Uterus (tissue), 4 donors: ENCODE measurements around the gene TASP1. TPM values are rescaled to one million over a fixed set of nuclear protein-coding genes. Genes with fewer than 3 reads are reported as not detected.
"Not testable (repeated sequence)": the region's sequence is repeated elsewhere in the genome, so short reads cannot be mapped to it uniquely, and the experiment has no call there.

ENCODE experiments used
- DNase-seq, 2 donors: peaks; one replicate each; pipeline ENCODE4 v3.0.0-alpha.2; 2019 to 2020
- H3K27ac ChIP-seq, 2 donors: fragments of 200-600 bp; sonication (generic); 1 replicate in 1 of 2; 2 replicates in 1 of 2; pipeline ENCODE4 v1.5.1; 2016 to 2018
- H3K27me3 ChIP-seq, 2 donors: fragments of 200-600 bp; sonication (generic); one replicate each; pipeline ENCODE4 v1.5.1; 2018 to 2019; ENCODE audit warnings: control low read depth in 1 of 2
- H3K36me3 ChIP-seq, 2 donors: fragments of 200-600 bp; sonication (generic); one replicate each; pipeline ENCODE4 v1.5.1; 2019; ENCODE audit warnings: control low read depth in 1 of 2
- H3K4me1 ChIP-seq, 2 donors: fragments of 200-600 bp; sonication (generic); one replicate each; pipeline ENCODE4 v1.5.1; 2018 to 2019; ENCODE audit warnings: control low read depth in 1 of 2
- H3K4me3 ChIP-seq, 2 donors: fragments of 200-600 bp; sonication (generic); 1 replicate in 1 of 2; 2 replicates in 1 of 2; pipeline ENCODE4 v1.5.1; 2018 to 2019; ENCODE audit warnings: mild to moderate bottlenecking in 1 of 2
- H3K9me3 ChIP-seq, 2 donors: fragments of 200-600 bp; sonication (generic); one replicate each; pipeline ENCODE4 v1.5.1; 2019; ENCODE audit warnings: control low read depth in 1 of 2
- CTCF ChIP-seq, 4 experiments: fragments of 200-600 bp in 2 of 4; fragments of 450-650 bp in 2 of 4; sonication (generic) in 2 of 4; IDR thresholded peaks; one replicate each; pipeline ENCODE4 v1.5.1; 2016 to 2019; ENCODE audit warnings: antibody characterized with exemption in 4 of 4, mild to moderate bottlenecking in 2 of 4, moderate library complexity in 1 of 4
- POLR2A ChIP-seq, 2 donors: fragments of 450-650 bp; IDR thresholded peaks; one replicate each; pipeline ENCODE4 v1.6.1; 2016; ENCODE audit warnings: antibody characterized with exemption in 2 of 2, mild to moderate bottlenecking in 1 of 2, moderate library complexity in 1 of 2
- intact Hi-C: fragments of 100-400 bp; cut with DNase I; formaldehyde crosslinking; loops from one replicate; pipeline ENCODE4 v1.15.1; 2023; ENCODE audit warnings: low total_unique reads
- total RNA-seq, 4 donors: library from RNA; depleted of rRNA in 3 of 4; stranded (reverse); fragments of >200 nt in 3 of 4; gene quantifications; one replicate each; pipeline versions ENCODE4 v1.1.0 to v1.2.4, GENCODE V29; 2014 to 2023
- donor health status: DM: yes; HTN: yes; CAD: no.

Gene TASP1
- total RNA-seq, 4 donors from 2014 or later, result 1.3 to 34.4 (median 24.4) TPM

- H3K4me3 ChIP-seq, result no peak overlapping the region
- H3K9me3 ChIP-seq, result no peaks in the 10 kb centered on the region
- no peaks in the 10 kb centered on the region for H3K27me3 ChIP-seq
- H3K4me1 ChIP-seq, result peaks cover 0 to 6% of the 10 kb centered on the region in 2 donors
- no peaks in the 10 kb centered on the region for H3K36me3 ChIP-seq
- no peak for TF ChIP-seq CTCF (IDR thresholded peaks at IDR 0.05)
- TF ChIP-seq POLR2A (IDR thresholded peaks at IDR 0.05), result no peak
- no peak for DNase-seq
- no peak overlapping the region for H3K27ac ChIP-seq
- intact Hi-C loops, result no loop called here
Measured at GRCh38 chr20:13611611-13612125, 27.1 kb downstream of the TASP1 start.

- Histone ChIP-seq H3K9me3 (no peaks in the 10 kb centered on the region), H3K27me3 (no peaks in the 10 kb centered on the region), H3K36me3 (no peaks in the 10 kb centered on the region), H3K4me3 (no peak overlapping the region), H3K4me1 (peaks cover 0 to 6% of the 10 kb centered on the region in 2 donors), H3K27ac (no peak overlapping the region)
- intact Hi-C loops, result no loop called here
- TF ChIP-seq CTCF (IDR thresholded peaks at IDR 0.05), result no peak
- TF ChIP-seq POLR2A (IDR thresholded peaks at IDR 0.05), result no peak
- no peak for DNase-seq
Measured at GRCh38 chr20:13610184-13610583, 28.5 kb downstream of the TASP1 start.

DNA sequence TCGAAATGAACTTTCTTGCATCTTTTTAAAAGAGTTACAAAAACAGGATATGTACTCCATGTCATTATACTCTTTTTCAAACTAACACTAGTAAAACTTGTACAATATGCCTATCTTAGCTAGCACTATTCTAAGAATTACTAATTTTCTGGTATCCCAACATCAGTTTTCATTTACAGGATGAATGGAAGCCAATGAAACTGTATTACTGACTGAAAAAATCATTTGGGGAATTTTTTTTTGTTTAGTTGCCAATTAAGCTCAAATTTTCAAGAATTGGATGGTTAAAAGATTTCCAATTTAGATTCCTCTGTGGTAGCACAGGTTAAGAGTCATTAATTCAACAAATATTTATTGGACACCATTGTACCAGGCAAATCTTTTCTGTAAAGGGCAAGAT lies 30.7 kb downstream of the TASP1 start:
- Histone ChIP-seq H3K9me3 (no peaks in the 10 kb centered on the region), H3K36me3 (no peaks in the 10 kb centered on the region), H3K27me3 (no peaks in the 10 kb centered on the region), H3K4me3 (no peak overlapping the region), H3K27ac (no peak overlapping the region), H3K4me1 (no peaks in the 10 kb centered on the region)
- DNase-seq, result no peak
- TF ChIP-seq POLR2A (IDR thresholded peaks at IDR 0.05) (no peak), CTCF (IDR thresholded peaks at IDR 0.05) (no peak)
- intact Hi-C loops, result no loop called here

DNA sequence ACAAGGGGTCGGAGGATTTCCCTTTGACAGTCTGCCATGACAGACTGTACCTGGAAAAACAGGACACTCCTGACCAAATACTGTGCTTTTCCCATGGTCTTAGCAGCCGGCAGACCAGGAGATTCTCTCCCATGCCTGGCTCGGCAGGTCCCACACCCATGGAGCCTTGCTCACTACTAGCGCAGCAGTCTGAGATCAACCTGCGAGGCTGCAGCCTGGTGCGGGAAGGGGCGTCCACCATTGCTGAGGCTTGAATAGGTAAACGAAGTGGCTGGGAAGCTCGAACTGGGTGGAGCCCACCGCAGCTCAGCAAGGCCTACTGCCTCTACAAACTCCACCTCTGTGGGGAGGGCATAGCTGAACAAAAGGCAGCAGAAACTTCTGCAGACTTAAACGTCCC lies 45.3 kb downstream of the TASP1 start:
- H3K4me3 ChIP-seq, H3K36me3 ChIP-seq, H3K27me3 ChIP-seq, DNase-seq, H3K9me3 ChIP-seq, H3K27ac ChIP-seq, H3K4me1 ChIP-seq, intact Hi-C loops: not testable (repeated sequence)

- H3K27ac ChIP-seq, result no peak overlapping the region
- H3K9me3 ChIP-seq, result no peaks in the 10 kb centered on the region
- H3K36me3 ChIP-seq, result no peaks in the 10 kb centered on the region
- no peaks in the 10 kb centered on the region for H3K27me3 ChIP-seq
- TF ChIP-seq CTCF (IDR thresholded peaks at IDR 0.05) (no peak), POLR2A (IDR thresholded peaks at IDR 0.05) (no peak)
- H3K4me3 ChIP-seq, result no peak overlapping the region
- DNase-seq, result no peak
- no peaks in the 10 kb centered on the region for H3K4me1 ChIP-seq
- intact Hi-C loops, result no loop called here
Measured at GRCh38 chr20:13588049-13588448, 50.7 kb downstream of the TASP1 start.

DNA sequence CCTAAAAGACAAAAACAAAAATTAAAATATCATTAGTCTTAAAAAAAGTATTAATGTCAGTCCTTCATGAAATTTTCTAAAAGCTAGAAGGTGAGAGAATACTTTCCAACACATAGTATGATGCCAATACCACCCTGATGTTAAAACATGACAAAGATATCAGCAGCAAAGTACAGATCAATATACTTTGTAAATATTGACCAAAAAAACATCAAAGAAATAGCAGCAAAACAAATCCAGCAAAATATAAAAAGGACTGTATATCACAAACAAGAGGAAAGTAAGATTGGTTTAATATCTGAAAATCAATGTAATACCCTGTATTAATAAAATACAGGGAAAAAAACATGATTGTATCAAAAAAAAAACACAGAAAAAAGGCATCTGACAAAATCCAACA lies 51.4 kb downstream of the TASP1 start:
- intact Hi-C loops, result no loop called here

More for the DNA sequence above, 51.4 kb downstream of the TASP1 start:
- H3K9me3 ChIP-seq, result no peaks in the 10 kb centered on the region
- no peaks in the 10 kb centered on the region for H3K36me3 ChIP-seq
- no peaks in the 10 kb centered on the region for H3K27me3 ChIP-seq
- TF ChIP-seq CTCF (IDR thresholded peaks at IDR 0.05) (no peak), POLR2A (IDR thresholded peaks at IDR 0.05) (no peak)
- no peak for DNase-seq
- H3K27ac ChIP-seq, result no peak overlapping the region
- no peak overlapping the region for H3K4me3 ChIP-seq
- H3K4me1 ChIP-seq, result no peaks in the 10 kb centered on the region
